H9 (cell line): ENCODE data around the gene RBFOX2. TPM values are rescaled to one million over a fixed set of nuclear protein-coding genes. Genes with fewer than 3 reads are reported as not detected.

Experiments
- DNase-seq: peaks from one replicate; pipeline ENCODE4 v3.0.0-alpha.2; 2017
- H2AFZ ChIP-seq: one replicate; pipeline ENCODE4 v1.6.1; 2013; ENCODE audit warnings: mild to moderate bottlenecking, low read length, control low read depth, moderate library complexity
- H2AK5ac ChIP-seq: 2 replicates; pipeline ENCODE4 v1.6.1; 2013; ENCODE audit warnings: low read length, control low read depth, mixed read lengths; ENCODE audit not compliant: insufficient read length
- H2BK120ac ChIP-seq: one replicate; pipeline ENCODE4 v1.6.1; 2013; ENCODE audit warnings: low read depth, mild to moderate bottlenecking, low read length, control low read depth, inconsistent platforms; ENCODE audit not compliant: poor library complexity, severe bottlenecking
- H2BK12ac ChIP-seq: 2 replicates; pipeline ENCODE4 v1.6.1; 2013; ENCODE audit warnings: low read length, control low read depth, mixed read lengths, low read depth; ENCODE audit not compliant: insufficient read length
- H2BK15ac ChIP-seq: 2 replicates; pipeline ENCODE4 v1.6.1; 2013; ENCODE audit warnings: low read depth, low read length, control low read depth
- H2BK20ac ChIP-seq: one replicate; pipeline ENCODE4 v1.6.1; 2013; ENCODE audit warnings: low read depth, mild to moderate bottlenecking, low read length, control low read depth, inconsistent platforms; ENCODE audit not compliant: poor library complexity, severe bottlenecking
- H2BK5ac ChIP-seq: 2 replicates; pipeline ENCODE4 v1.6.1; 2013; ENCODE audit warnings: low read length, control low read depth, mixed read lengths; ENCODE audit not compliant: insufficient read length
- H3K14ac ChIP-seq: 2 replicates; pipeline ENCODE4 v1.6.1; 2013; ENCODE audit warnings: low read length, control low read depth; ENCODE audit not compliant: insufficient read depth
- H3K18ac ChIP-seq: 2 replicates; pipeline ENCODE4 v1.6.1; 2013; ENCODE audit warnings: low read depth, mild to moderate bottlenecking, mixed read lengths, low read length, control low read depth; ENCODE audit not compliant: insufficient read length
- H3K23ac ChIP-seq: 2 replicates; pipeline ENCODE4 v1.6.1; 2013; ENCODE audit warnings: low read length, control low read depth, mixed read lengths, low read depth; ENCODE audit not compliant: insufficient read length
- H3K23me2 ChIP-seq: 2 replicates; pipeline ENCODE4 v1.6.1; 2013; ENCODE audit warnings: low read depth, mild to moderate bottlenecking, mixed read lengths, low read length, control low read depth; ENCODE audit not compliant: insufficient read length, poor library complexity, severe bottlenecking
- H3K27ac ChIP-seq: 2 replicates; pipeline ENCODE4 v1.5.1; 2013; ENCODE audit warnings: low read length, control low read depth, mixed read lengths, low read depth; ENCODE audit not compliant: insufficient read length
- H3K27me3 ChIP-seq: 2 replicates; pipeline ENCODE4 v1.6.1; 2013; ENCODE audit warnings: low read length, control low read depth, inconsistent platforms; ENCODE audit not compliant: insufficient read depth
- H3K4ac ChIP-seq: 2 replicates; pipeline ENCODE4 v1.6.1; 2013; ENCODE audit warnings: low read depth, mild to moderate bottlenecking, control low read depth, inconsistent platforms, low read length, moderate library complexity
- H3K4me1 ChIP-seq: 2 replicates; pipeline ENCODE4 v1.6.1; 2013; ENCODE audit warnings: low read length, control low read depth, inconsistent platforms; ENCODE audit not compliant: insufficient read depth
- H3K4me2 ChIP-seq: 2 replicates; pipeline ENCODE4 v1.6.1; 2013; ENCODE audit warnings: low read length, control low read depth, mixed read lengths; ENCODE audit not compliant: insufficient read length, insufficient read depth
- H3K56ac ChIP-seq: 2 replicates; pipeline ENCODE4 v1.6.1; 2013; ENCODE audit warnings: low read depth, mild to moderate bottlenecking, mixed read lengths, low read length, control low read depth; ENCODE audit not compliant: insufficient read length
- H3K79me1 ChIP-seq: 2 replicates; pipeline ENCODE4 v1.6.1; 2013; ENCODE audit warnings: low read depth, mild to moderate bottlenecking, moderate library complexity, low read length, control low read depth, inconsistent platforms; ENCODE audit not compliant: insufficient read depth, poor library complexity, severe bottlenecking
- H3K79me2 ChIP-seq: 2 replicates; pipeline ENCODE4 v1.6.1; 2013; ENCODE audit warnings: low read length, control low read depth, inconsistent platforms; ENCODE audit not compliant: insufficient read depth
- H3K9ac ChIP-seq: 2 replicates; pipeline ENCODE4 v1.6.1; 2013; ENCODE audit warnings: low read length, control low read depth, mixed read lengths; ENCODE audit not compliant: insufficient read length; ENCODE audit errors: extremely low read depth
- H3K9me3 ChIP-seq: one replicate; pipeline ENCODE4 v1.6.1; 2013; ENCODE audit warnings: low read depth, low read length, inconsistent platforms; ENCODE audit not compliant: control insufficient read depth
- H3T11ph ChIP-seq: one replicate; pipeline ENCODE4 v1.6.1; 2013; ENCODE audit warnings: mild to moderate bottlenecking, low read length, control low read depth, inconsistent platforms
- H4K20me1 ChIP-seq: one replicate; pipeline ENCODE4 v1.6.1; 2013; ENCODE audit not compliant: control insufficient read depth, insufficient read length, insufficient read depth
- H4K5ac ChIP-seq: 2 replicates; pipeline ENCODE4 v1.6.1; 2013; ENCODE audit warnings: low read depth, mild to moderate bottlenecking, mixed read lengths, low read length, control low read depth; ENCODE audit not compliant: insufficient read length
- H4K8ac ChIP-seq: replicated peaks from 2 replicates; pipeline ENCODE4 v1.6.1; 2013; ENCODE audit warnings: low read length, control low read depth, mixed read lengths, low read depth; ENCODE audit not compliant: insufficient read length
- H4K91ac ChIP-seq: 2 replicates; pipeline ENCODE4 v1.6.1; 2013; ENCODE audit warnings: low read depth, mild to moderate bottlenecking, moderate library complexity, mixed read lengths, low read length, control low read depth; ENCODE audit not compliant: insufficient read length
- H3K27ac Mint-ChIP-seq, 3 experiments: 2 replicates in 2 of 3; 3 replicates in 1 of 3; pipeline ENCODE4 v1.8.0; 2020 to 2021; ENCODE audit warnings: mixed read lengths in 3 of 3, mild to moderate bottlenecking in 1 of 3, moderate library complexity in 1 of 3
- H3K27me3 Mint-ChIP-seq: 2 replicates; pipeline ENCODE4 v1.8.0; 2021; ENCODE audit warnings: low read depth, mild to moderate bottlenecking, moderate library complexity, mixed read lengths
- H3K36me3 Mint-ChIP-seq, 3 experiments: 2 replicates in 2 of 3; 3 replicates in 1 of 3; pipeline ENCODE4 v1.8.0; 2020 to 2021; ENCODE audit warnings: low read depth in 3 of 3, mixed read lengths in 3 of 3; ENCODE audit not compliant: insufficient read depth in 1 of 3
- H3K4me1 Mint-ChIP-seq, 2 experiments: 2 replicates each; pipeline ENCODE4 v1.8.0; 2020; ENCODE audit warnings: mixed read lengths in 2 of 2
- H3K4me3 Mint-ChIP-seq, 2 experiments: 2 replicates in 1 of 2; 3 replicates in 1 of 2; pipeline ENCODE4 v1.8.0; 2020 to 2021; ENCODE audit warnings: mild to moderate bottlenecking in 2 of 2, mixed read lengths in 2 of 2, moderate library complexity in 1 of 2
- H3K9me3 Mint-ChIP-seq, 2 experiments: 2 replicates in 1 of 2; 3 replicates in 1 of 2; pipeline ENCODE4 v1.8.0; 2020; ENCODE audit warnings: mild to moderate bottlenecking in 2 of 2, mixed read lengths in 2 of 2, moderate library complexity in 1 of 2
- WGBS: extraction: QIAGEN DNeasy Blood & Tissue Kit; methylation state at CpG from one replicate; pipeline ENCODE4 v1.1.7; 2013; ENCODE audit warnings: missing lambda C conversion rate, low lambda C conversion rate, mixed read lengths; ENCODE audit not compliant: insufficient read length; ENCODE audit errors: extremely low coverage; 5-methylcytosine and 5-hydroxymethylcytosine counted together
- total RNA-seq: library from RNA; stranded (reverse); gene quantifications from 2 replicates; pipeline ENCODE4 v1.2.1, GENCODE V29; 2021
- TF ChIP-seq, protein P1 (sequence below): fragments of 200-600 bp; sonication (generic); conservative IDR thresholded peaks from 3 replicates; pipeline ENCODE4 v1.8.0; 2021; ENCODE audit warnings: antibody characterized with exemption, mild to moderate bottlenecking

Gene RBFOX2
- total RNA-seq, 1 experiment from 2014 or later = 84.7 TPM

DNA sequence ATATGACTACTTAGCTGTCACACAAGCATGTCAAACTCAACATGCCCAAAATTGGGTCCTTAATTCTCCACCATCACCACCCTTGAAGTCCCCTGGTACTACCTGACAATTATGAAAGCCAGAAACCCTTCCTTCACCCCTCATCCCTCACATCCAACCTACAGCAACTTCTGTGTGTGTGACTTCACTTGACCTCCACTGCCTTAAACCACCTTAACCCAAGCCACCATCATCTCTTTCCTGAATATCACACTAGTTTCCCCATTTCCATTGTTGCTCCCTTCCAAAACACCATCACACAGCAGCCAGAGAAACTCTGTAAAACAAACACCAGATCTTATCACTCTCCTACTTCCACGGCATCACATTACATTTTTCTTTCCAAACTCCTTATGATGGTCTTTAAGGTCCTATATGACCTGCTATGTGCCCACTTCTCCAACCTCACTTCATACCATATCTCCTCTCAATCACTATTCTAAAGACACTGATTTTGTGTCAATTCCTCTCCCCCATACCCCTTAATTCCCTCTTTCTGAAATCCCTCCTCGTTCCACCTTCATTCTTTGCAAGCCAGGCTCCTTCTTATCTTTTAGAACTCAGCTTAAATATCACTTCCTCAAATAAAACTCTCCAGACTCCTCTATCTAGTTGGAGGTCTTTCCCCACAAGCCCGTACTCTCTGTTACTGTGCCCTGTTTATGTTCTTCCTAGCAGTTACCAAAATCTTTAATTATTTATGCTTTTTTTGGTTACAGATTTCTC is 124.9 kb downstream of the RBFOX2 start:
- H2AK5ac ChIP-seq = no peak overlapping the region
- whole genome bisulfite sequencing = no CpG with 5 or more reads among the region's 3 CpGs
- H3K27ac Mint-ChIP-seq = no peak overlapping the region
- TF ChIP-seq, protein P1, sequence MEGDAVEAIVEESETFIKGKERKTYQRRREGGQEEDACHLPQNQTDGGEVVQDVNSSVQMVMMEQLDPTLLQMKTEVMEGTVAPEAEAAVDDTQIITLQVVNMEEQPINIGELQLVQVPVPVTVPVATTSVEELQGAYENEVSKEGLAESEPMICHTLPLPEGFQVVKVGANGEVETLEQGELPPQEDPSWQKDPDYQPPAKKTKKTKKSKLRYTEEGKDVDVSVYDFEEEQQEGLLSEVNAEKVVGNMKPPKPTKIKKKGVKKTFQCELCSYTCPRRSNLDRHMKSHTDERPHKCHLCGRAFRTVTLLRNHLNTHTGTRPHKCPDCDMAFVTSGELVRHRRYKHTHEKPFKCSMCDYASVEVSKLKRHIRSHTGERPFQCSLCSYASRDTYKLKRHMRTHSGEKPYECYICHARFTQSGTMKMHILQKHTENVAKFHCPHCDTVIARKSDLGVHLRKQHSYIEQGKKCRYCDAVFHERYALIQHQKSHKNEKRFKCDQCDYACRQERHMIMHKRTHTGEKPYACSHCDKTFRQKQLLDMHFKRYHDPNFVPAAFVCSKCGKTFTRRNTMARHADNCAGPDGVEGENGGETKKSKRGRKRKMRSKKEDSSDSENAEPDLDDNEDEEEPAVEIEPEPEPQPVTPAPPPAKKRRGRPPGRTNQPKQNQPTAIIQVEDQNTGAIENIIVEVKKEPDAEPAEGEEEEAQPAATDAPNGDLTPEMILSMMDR = no peak
- H3K4me2 ChIP-seq = no peak overlapping the region
- peaks cover 17 to 18% of the 10 kb centered on the region in 2 experiments for H3K4me1 Mint-ChIP-seq
- no peaks in the 10 kb centered on the region for H3K36me3 Mint-ChIP-seq
- no peak overlapping the region for H4K5ac ChIP-seq
- H3K27me3 ChIP-seq = no peaks in the 10 kb centered on the region
- H4K91ac ChIP-seq = no peak overlapping the region
- H3K79me2 ChIP-seq = peaks cover 7% of the 10 kb centered on the region; the same call in 1 of the 2 replicates
- H2BK20ac ChIP-seq = no peak overlapping the region
- H4K20me1 ChIP-seq = no peaks in the 10 kb centered on the region
- H2BK15ac ChIP-seq = no peak overlapping the region
- no peak overlapping the region for H3T11ph ChIP-seq
- H3K27me3 Mint-ChIP-seq = no peaks in the 10 kb centered on the region
- no peaks in the 10 kb centered on the region for H3K23me2 ChIP-seq
- H3K23ac ChIP-seq = no peak overlapping the region
- no peak overlapping the region for H3K4ac ChIP-seq
- no peak overlapping the region for H3K9ac ChIP-seq
- no peak overlapping the region for H3K14ac ChIP-seq
- no peaks in the 10 kb centered on the region for H3K9me3 Mint-ChIP-seq
- no peak overlapping the region for H3K56ac ChIP-seq
- no peak overlapping the region for H4K8ac ChIP-seq
- peaks cover 4% of the 10 kb centered on the region; the same call in 1 of the 2 replicates for H3K4me1 ChIP-seq
- no peak overlapping the region for H2BK120ac ChIP-seq
- no peak overlapping the region for H3K4me3 Mint-ChIP-seq
- H3K18ac ChIP-seq = no peak overlapping the region
- H3K9me3 ChIP-seq = no peaks in the 10 kb centered on the region
- no peak overlapping the region for H2AFZ ChIP-seq
- H3K79me1 ChIP-seq = peaks cover 3% of the 10 kb centered on the region
- no peak overlapping the region for H3K27ac ChIP-seq
- H2BK12ac ChIP-seq = no peak overlapping the region
- no peak for DNase-seq
- H2BK5ac ChIP-seq = no peak overlapping the region
